Measurements from ENCODE around the gene FHL3.
"Not testable (repeated sequence)": the region's sequence is repeated elsewhere in the genome, so short reads cannot be mapped to it uniquely, and the experiment has no call there.

FHL3 gene

GRCh38 chr1:37994886-37995566 lies 10.3 kb downstream of the FHL3 start:
- H3K4me3 ChIP-seq (ENCODE audit: low read depth, low read length): no peak overlapping the region

DNA sequence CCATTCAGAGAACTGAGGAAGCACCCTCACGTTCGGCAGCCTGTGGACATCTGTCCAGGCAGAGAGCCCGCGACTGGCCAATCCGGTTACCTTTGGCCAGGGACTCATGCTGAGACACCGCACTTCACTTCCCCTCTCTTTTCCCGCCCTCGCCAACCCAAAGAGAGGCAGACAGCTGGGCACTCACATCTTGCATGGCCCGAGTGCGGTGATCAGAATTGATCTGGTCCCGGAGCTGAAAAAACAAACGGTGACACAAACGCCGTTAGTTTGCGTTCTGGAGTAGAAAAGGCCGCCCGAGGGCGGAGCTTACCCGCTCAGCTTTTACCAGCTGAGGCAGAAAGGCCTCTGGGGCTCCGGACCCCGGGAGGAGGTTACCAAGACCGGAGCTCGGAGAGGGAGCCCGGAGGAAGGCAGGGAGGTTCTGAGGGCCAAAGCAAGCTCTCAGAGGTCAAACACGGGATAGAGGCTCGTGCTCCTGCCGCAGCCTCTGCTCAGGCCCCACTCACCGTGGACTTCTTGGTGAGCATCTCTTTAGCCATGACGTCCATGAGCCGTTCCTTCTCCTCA lies 15.9 kb downstream of the FHL3 start:
- H3K4me3 ChIP-seq (ENCODE audit: low read depth, low read length): peak overlapping the region; percentile 76
- no peak for TF ChIP-seq CTCF (IDR thresholded peaks at IDR 0.05; ENCODE audit: borderline replicate concordance, insufficient read depth, low read depth, low read length)

More at GRCh38 chr1:37994886-37995566, 10.3 kb downstream of the FHL3 start:
- no peak for TF ChIP-seq CTCF (IDR thresholded peaks at IDR 0.05; ENCODE audit: borderline replicate concordance, insufficient read depth, low read depth, low read length)

- no peak overlapping the region for H3K4me3 ChIP-seq (ENCODE audit: low read depth, low read length)
- TF ChIP-seq CTCF (IDR thresholded peaks at IDR 0.05; ENCODE audit: borderline replicate concordance, insufficient read depth, low read depth, low read length): no peak
These were observed 17.6 kb downstream of the FHL3 start for GRCh38 chr1:37987679-37988078.

DNA sequence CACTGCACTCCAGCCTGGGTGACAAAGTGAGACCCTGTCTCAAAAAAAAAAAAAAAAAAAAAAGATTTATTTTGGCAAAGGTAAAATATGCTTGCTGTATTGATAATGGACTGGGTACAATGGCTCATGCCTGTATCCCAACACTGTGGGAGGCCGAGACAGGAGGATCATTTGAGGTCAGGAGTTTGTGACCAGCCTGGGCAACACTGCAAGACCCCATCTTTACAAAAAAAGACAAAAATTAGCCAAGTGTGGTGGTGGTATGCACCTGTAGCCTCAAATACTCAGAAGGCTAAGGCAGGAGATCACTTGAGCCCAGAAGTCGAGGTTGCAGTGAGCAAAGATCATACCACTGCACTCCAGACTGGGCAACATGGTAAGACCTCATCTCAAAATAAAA lies 21.8 kb downstream of the FHL3 start:
- TF ChIP-seq CTCF (IDR thresholded peaks at IDR 0.05; ENCODE audit: borderline replicate concordance, insufficient read depth, low read depth, low read length): no peak
- no peak overlapping the region for H3K4me3 ChIP-seq (ENCODE audit: low read depth, low read length)

DNA sequence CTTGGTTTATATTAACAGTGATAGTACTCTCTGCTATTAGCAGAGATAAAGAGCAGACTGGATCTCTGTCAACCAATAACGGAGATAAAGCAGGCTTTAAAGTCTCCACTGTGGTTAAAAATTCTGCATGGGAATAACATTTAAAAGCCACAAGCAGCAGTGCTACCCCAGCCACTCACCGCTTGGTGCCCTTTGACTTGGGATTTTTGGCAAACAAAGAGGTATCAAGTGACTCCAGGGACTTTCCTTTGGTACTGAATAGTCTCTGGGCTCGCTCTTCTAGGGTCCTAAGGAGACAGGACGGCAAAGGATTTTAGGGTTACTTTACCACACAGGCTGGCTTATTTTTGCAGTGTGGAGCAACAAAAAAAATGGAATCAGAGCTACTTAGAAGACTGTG lies 26.8 kb downstream of the FHL3 start:
- no peak for TF ChIP-seq CTCF (IDR thresholded peaks at IDR 0.05; ENCODE audit: borderline replicate concordance, insufficient read depth, low read depth, low read length)
- H3K4me3 ChIP-seq (ENCODE audit: low read depth, low read length): no peak overlapping the region

DNA sequence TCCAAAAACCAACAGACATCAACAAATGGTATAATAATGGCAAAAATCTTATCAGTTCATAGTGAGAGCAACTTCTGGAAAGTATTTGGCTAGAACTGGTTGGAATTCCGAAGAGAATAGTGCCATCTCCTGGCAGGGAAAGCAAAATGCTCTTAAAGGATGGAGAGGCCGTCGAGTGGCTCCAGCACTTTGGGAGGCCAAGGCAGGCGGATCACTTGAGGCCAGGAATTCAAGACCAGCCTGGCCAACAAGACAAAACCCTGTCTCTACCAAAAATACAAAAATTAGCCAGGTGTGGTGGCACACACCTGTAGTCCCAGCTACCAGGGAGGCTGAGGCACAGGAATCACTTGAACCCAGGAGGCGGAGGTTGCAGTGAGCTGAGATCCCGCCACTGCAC lies 30.2 kb downstream of the FHL3 start:
- peak; percentile 17; the same call in 1 of the 2 replicates for TF ChIP-seq CTCF (IDR thresholded peaks at IDR 0.05; ENCODE audit: borderline replicate concordance, insufficient read depth, low read depth, low read length)
- not testable (repeated sequence) for H3K4me3 ChIP-seq (ENCODE audit: low read depth, low read length)

DNA sequence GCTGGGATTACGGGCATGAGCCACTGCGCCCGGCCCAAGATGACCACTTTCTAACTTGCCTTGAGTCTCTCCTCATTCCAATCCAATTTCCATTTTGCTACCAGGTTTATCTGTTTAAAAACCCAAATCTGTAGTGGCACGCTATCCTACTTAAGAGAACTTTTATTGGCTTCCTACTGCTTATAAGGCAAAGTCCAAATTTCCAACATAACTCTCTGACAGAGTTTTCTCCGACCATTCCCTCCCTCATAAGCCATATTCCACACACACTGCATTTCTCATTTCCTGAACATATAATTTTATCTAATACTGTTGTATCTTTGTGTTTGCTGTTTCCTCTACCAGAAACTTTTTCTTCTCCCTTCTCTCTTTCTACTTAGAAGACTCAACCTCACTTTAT lies 30.7 kb downstream of the FHL3 start:
- no peak overlapping the region for H3K4me3 ChIP-seq (ENCODE audit: low read depth, low read length)
- TF ChIP-seq CTCF (IDR thresholded peaks at IDR 0.05; ENCODE audit: borderline replicate concordance, insufficient read depth, low read depth, low read length): no peak

GRCh38 chr1:37973684-37974083 lies 31.6 kb downstream of the FHL3 start:
- not testable (repeated sequence) for H3K4me3 ChIP-seq (ENCODE audit: low read depth, low read length)
